HepG2 (cell line): Measurements from ENCODE around the gene SMAP2. TPM values are rescaled to one million over a fixed set of nuclear protein-coding genes. Genes with fewer than 3 reads are reported as not detected.

ENCODE experiments used
- BCL6 ChIP-seq: IDR thresholded peaks from 2 replicates; pipeline ENCODE4 v1.6.1; 2016; ENCODE audit warnings: missing genetic modification reagents, missing compliant biosample characterization
- EP300 ChIP-seq, 3 experiments: sonication (generic) in 1 of 3; formaldehyde crosslinking in 1 of 3; IDR thresholded peaks; 2 replicates each; pipeline versions ENCODE4 v1.5.1 to v1.6.1; 2011 to 2020; ENCODE audit warnings: low read depth in 2 of 3, low read length in 2 of 3, borderline replicate concordance in 1 of 3, improper control_type of control experiment in 1 of 3, mild to moderate bottlenecking in 1 of 3, missing genetic modification reagents in 1 of 3, moderate library complexity in 1 of 3
- HCFC1 ChIP-seq: fragments of 150-350 bp; IDR thresholded peaks from 2 replicates; pipeline ENCODE4 v1.6.1; 2014; ENCODE audit warnings: low read depth, low read length
- HOXA3 ChIP-seq: sonication (generic); formaldehyde crosslinking; IDR thresholded peaks from 2 replicates; pipeline ENCODE4 v1.5.0; 2020; ENCODE audit warnings: missing genetic modification reagents
- KAT7 ChIP-seq: IDR thresholded peaks from 2 replicates; pipeline ENCODE4 v1.6.1; 2018; ENCODE audit warnings: borderline replicate concordance, missing compliant biosample characterization
- KDM5A ChIP-seq: fragments of 200-600 bp; sonication (generic); IDR thresholded peaks from 2 replicates; pipeline ENCODE4 v1.7.0; 2018; ENCODE audit warnings: antibody characterized with exemption, mild to moderate bottlenecking, low read length, borderline replicate concordance
- KLF13 ChIP-seq: sonication (generic); formaldehyde crosslinking; IDR thresholded peaks from 2 replicates; pipeline ENCODE4 v1.4.0; 2020; ENCODE audit warnings: mild to moderate bottlenecking, missing genetic modification reagents
- NR2F6 ChIP-seq, 2 experiments: IDR thresholded peaks; 2 replicates each; pipeline ENCODE4 v1.6.1; 2016; ENCODE audit warnings: antibody characterized with exemption in 1 of 2, mild to moderate bottlenecking in 1 of 2
- SIN3A ChIP-seq: IDR thresholded peaks from 2 replicates; pipeline ENCODE4 v1.6.1; 2011; ENCODE audit warnings: low read depth, mild to moderate bottlenecking, control low read depth, low read length, borderline replicate concordance
- SP140L ChIP-seq: sonication (generic); formaldehyde crosslinking; IDR thresholded peaks from 2 replicates; pipeline ENCODE4 v1.4.0; 2020; ENCODE audit warnings: missing genetic modification reagents, borderline replicate concordance
- THAP11 ChIP-seq: IDR thresholded peaks from 2 replicates; pipeline ENCODE4 v1.6.1; 2016; ENCODE audit warnings: missing biosample characterization, missing genetic modification reagents
- WIZ ChIP-seq: sonication (generic); formaldehyde crosslinking; IDR thresholded peaks from 2 replicates; pipeline ENCODE4 v1.5.1; 2020; ENCODE audit warnings: mild to moderate bottlenecking, missing genetic modification reagents
- XRCC5 ChIP-seq: fragments of 200-400 bp; formaldehyde crosslinking; optimal IDR thresholded peaks from 2 replicates; pipeline ENCODE3; 2017; ENCODE audit warnings: mild to moderate bottlenecking, low read length
- ZFP1 ChIP-seq: IDR thresholded peaks from 2 replicates; pipeline ENCODE4 v1.6.1; 2016
- ZKSCAN8 ChIP-seq: IDR thresholded peaks from 2 replicates; pipeline ENCODE4 v1.6.1; 2016; ENCODE audit warnings: borderline replicate concordance, missing genetic modification reagents, missing compliant biosample characterization
- ZNF432 ChIP-seq: sonication (generic); formaldehyde crosslinking; IDR thresholded peaks from 2 replicates; pipeline ENCODE4 v1.5.0; 2020; ENCODE audit warnings: missing genetic modification reagents, mild to moderate bottlenecking, borderline replicate concordance
- ZNF7 ChIP-seq: IDR thresholded peaks from 2 replicates; pipeline ENCODE4 v1.6.1; 2016; ENCODE audit warnings: missing biosample characterization, missing genetic modification reagents
- ZNF891 ChIP-seq: sonication (generic); formaldehyde crosslinking; IDR thresholded peaks from 2 replicates; pipeline ENCODE4 v1.5.0; 2020; ENCODE audit warnings: mild to moderate bottlenecking, missing genetic modification reagents
- polyA plus RNA-seq, 8 experiments: library from polyadenylated mRNA; depleted of rRNA in 3 of 8; stranded (reverse) in 7 of 8; unstranded in 1 of 8; fragments of >200 nt; fragmentation: Illumina TruSeq in 4 of 8; extraction: Trizol in 4 of 8; gene quantifications; 2 replicates each; pipeline versions ENCODE4 v1.2.1 to v1.2.3, GENCODE V29; 2011 to 2016; ENCODE audit warnings: low read depth in 4 of 8, missing spikeins in 1 of 8, mixed read lengths in 1 of 8; ENCODE audit not compliant: insufficient read depth in 1 of 8
- total RNA-seq, 5 experiments: library from RNA; depleted of rRNA; stranded (reverse); fragments of >200 nt; fragmentation: Illumina TruSeq; extraction: Trizol; gene quantifications; 2 replicates each; pipeline ENCODE4 v1.2.3, GENCODE V29; 2016; ENCODE audit warnings: low read depth in 1 of 5
- TF ChIP-seq, protein P1 (sequence below): sonication (generic); formaldehyde crosslinking; IDR thresholded peaks from 2 replicates; pipeline ENCODE4 v1.4.0; 2020; ENCODE audit warnings: mild to moderate bottlenecking, missing genetic modification reagents, borderline replicate concordance
- TF ChIP-seq, protein P2 (sequence below): sonication (generic); formaldehyde crosslinking; IDR thresholded peaks from 2 replicates; pipeline ENCODE4; 2020; ENCODE audit warnings: missing genetic modification reagents, mild to moderate bottlenecking, borderline replicate concordance
- TF ChIP-seq, protein P3 (sequence below): sonication (generic); formaldehyde crosslinking; IDR thresholded peaks from 2 replicates; pipeline ENCODE4 v1.8.1; 2023; ENCODE audit warnings: missing genetic modification reagents, mild to moderate bottlenecking, borderline replicate concordance
- TF ChIP-seq, protein P4 (sequence below): sonication (generic); formaldehyde crosslinking; conservative IDR thresholded peaks from 2 replicates; pipeline ENCODE4 v1.8.0; 2022; ENCODE audit warnings: mild to moderate bottlenecking, moderate library complexity, missing genetic modification reagents

SMAP2 gene
- total and polyA plus RNA-seq, 2 of the 13 experiments (the other 11 are each of a cell fraction or from before 2014, with no cell fraction given) = 19.0 to 22.3 TPM

- TF ChIP-seq KLF13 (CRISPR knock-in tag) (no peak), ZKSCAN8 (CRISPR knock-in tag) (no peak), XRCC5 (peak; percentile 7), HOXA3 (CRISPR knock-in tag) (peak; percentile 53; the same call in 1 of the 2 replicates), ZNF432 (CRISPR knock-in tag) (no peak), KDM5A (peak; percentile 57; the same call in 1 of the 2 replicates), HCFC1 (no peak), ZNF7 (CRISPR knock-in tag) (no peak), SP140L (CRISPR knock-in tag) (no peak), KAT7 (CRISPR knock-in tag) (peak; percentile 0), BCL6 (peak; percentile 37; the same call in 1 of the 2 replicates), ZFP1 (CRISPR knock-in tag) (no peak), SIN3A (peak; percentile 61; the same call in 1 of the 2 replicates), EP300 (IDR thresholded peaks at IDR 0.05; ENCODE audit: low read depth in 2 of 2, low read length in 2 of 2) (no peak), EP300 (CRISPR knock-in tag; IDR thresholded peaks at IDR 0.05; ENCODE audit: borderline replicate concordance) (no peak), THAP11 (CRISPR knock-in tag) (peak; percentile 44), ZNF891 (CRISPR knock-in tag) (0 out of 2 replicates have a peak, but pooled peaks have one; percentile 33), NR2F6 (IDR thresholded peaks at IDR 0.05) (no peak), NR2F6 (CRISPR knock-in tag; IDR thresholded peaks at IDR 0.05) (0 out of 2 replicates have a peak, but pooled peaks have one; percentile 16), WIZ (CRISPR knock-in tag) (no peak)
- TF ChIP-seq, protein P1, sequence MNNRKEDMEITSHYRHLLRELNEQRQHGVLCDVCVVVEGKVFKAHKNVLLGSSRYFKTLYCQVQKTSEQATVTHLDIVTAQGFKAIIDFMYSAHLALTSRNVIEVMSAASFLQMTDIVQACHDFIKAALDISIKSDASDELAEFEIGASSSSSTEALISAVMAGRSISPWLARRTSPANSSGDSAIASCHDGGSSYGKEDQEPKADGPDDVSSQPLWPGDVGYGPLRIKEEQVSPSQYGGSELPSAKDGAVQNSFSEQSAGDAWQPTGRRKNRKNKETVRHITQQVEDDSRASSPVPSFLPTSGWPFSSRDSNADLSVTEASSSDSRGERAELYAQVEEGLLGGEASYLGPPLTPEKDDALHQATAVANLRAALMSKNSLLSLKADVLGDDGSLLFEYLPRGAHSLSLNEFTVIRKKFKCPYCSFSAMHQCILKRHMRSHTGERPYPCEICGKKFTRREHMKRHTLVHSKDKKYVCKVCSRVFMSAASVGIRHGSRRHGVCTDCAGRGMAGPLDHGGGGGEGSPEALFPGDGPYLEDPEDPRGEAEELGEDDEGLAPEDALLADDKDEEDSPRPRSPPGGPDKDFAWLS = no peak
- TF ChIP-seq, protein P2, sequence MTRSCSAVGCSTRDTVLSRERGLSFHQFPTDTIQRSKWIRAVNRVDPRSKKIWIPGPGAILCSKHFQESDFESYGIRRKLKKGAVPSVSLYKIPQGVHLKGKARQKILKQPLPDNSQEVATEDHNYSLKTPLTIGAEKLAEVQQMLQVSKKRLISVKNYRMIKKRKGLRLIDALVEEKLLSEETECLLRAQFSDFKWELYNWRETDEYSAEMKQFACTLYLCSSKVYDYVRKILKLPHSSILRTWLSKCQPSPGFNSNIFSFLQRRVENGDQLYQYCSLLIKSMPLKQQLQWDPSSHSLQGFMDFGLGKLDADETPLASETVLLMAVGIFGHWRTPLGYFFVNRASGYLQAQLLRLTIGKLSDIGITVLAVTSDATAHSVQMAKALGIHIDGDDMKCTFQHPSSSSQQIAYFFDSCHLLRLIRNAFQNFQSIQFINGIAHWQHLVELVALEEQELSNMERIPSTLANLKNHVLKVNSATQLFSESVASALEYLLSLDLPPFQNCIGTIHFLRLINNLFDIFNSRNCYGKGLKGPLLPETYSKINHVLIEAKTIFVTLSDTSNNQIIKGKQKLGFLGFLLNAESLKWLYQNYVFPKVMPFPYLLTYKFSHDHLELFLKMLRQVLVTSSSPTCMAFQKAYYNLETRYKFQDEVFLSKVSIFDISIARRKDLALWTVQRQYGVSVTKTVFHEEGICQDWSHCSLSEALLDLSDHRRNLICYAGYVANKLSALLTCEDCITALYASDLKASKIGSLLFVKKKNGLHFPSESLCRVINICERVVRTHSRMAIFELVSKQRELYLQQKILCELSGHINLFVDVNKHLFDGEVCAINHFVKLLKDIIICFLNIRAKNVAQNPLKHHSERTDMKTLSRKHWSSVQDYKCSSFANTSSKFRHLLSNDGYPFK (CRISPR knock-in tag) = no peak
- TF ChIP-seq, protein P3, sequence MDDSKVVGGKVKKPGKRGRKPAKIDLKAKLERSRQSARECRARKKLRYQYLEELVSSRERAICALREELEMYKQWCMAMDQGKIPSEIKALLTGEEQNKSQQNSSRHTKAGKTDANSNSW (CRISPR knock-in tag) = no peak
- TF ChIP-seq, protein P4, sequence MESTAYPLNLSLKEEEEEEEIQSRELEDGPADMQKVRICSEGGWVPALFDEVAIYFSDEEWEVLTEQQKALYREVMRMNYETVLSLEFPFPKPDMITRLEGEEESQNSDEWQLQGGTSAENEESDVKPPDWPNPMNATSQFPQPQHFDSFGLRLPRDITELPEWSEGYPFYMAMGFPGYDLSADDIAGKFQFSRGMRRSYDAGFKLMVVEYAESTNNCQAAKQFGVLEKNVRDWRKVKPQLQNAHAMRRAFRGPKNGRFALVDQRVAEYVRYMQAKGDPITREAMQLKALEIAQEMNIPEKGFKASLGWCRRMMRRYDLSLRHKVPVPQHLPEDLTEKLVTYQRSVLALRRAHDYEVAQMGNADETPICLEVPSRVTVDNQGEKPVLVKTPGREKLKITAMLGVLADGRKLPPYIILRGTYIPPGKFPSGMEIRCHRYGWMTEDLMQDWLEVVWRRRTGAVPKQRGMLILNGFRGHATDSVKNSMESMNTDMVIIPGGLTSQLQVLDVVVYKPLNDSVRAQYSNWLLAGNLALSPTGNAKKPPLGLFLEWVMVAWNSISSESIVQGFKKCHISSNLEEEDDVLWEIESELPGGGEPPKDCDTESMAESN = 0 out of 2 replicates have a peak, but pooled peaks have one; percentile 29
These were observed at the start of gene SMAP2 (continued) for GRCh38 chr1:40373323-40374283.
